ENCODE results near the gene TDRKH.

Gene TDRKH

GRCh38 chr1:151814426-151814825 lies 24.1 kb upstream of the TDRKH start:
- TF ChIP-seq CTCF (conservative IDR thresholded peaks at IDR 0.05) = no peak
- no peak overlapping the region for H3K27ac ChIP-seq

- no peak for TF ChIP-seq CTCF (conservative IDR thresholded peaks at IDR 0.05)
- H3K27ac ChIP-seq = no peak overlapping the region
Observed at GRCh38 chr1:151813271-151813977, 23.1 kb upstream of the TDRKH start.

- no peak overlapping the region for H3K27ac ChIP-seq
- no peak for TF ChIP-seq CTCF (conservative IDR thresholded peaks at IDR 0.05)
Observed at GRCh38 chr1:151811181-151811580, 20.9 kb upstream of the TDRKH start.

- no peak for TF ChIP-seq CTCF (conservative IDR thresholded peaks at IDR 0.05)
- H3K27ac ChIP-seq = no peak overlapping the region
Observed at GRCh38 chr1:151809985-151810556, 19.8 kb upstream of the TDRKH start.

GRCh38 chr1:151809290-151809984 lies 19.1 kb upstream of the TDRKH start:
- H3K27ac ChIP-seq = no peak overlapping the region
- TF ChIP-seq CTCF (conservative IDR thresholded peaks at IDR 0.05) = no peak

GRCh38 chr1:151807766-151808165 lies 17.5 kb upstream of the TDRKH start:
- TF ChIP-seq CTCF (conservative IDR thresholded peaks at IDR 0.05) = no peak
- no peak overlapping the region for H3K27ac ChIP-seq

- TF ChIP-seq CTCF (conservative IDR thresholded peaks at IDR 0.05) = no peak
- H3K27ac ChIP-seq = no peak overlapping the region
Observed at GRCh38 chr1:151807131-151807530, 16.8 kb upstream of the TDRKH start.
